WTC11 (cell line): ENCODE measurements around the gene PPP2R3A. TPM values are rescaled to one million over a fixed set of nuclear protein-coding genes. Genes with fewer than 3 reads are reported as not detected.

Experiments
- ATAC-seq: fragments of 200-7000 bp; cut with Tn5 transposase; 2 replicates; pipeline ENCODE4 v1.10.0; 2021; ENCODE audit warnings: mild to moderate bottlenecking, moderate library complexity
- CTCF ChIA-PET: fragments of 300-600 bp; sonication (Branson Sonifier 250); formaldehyde crosslinking; loops from one replicate; lab custom pipeline; 2021; ENCODE audit warnings: antibody characterized with exemption; lab: Charles Lee
- POLR2A ChIA-PET: fragments of 350-600 bp; sonication (Branson Sonifier 250); formaldehyde crosslinking; loops from one replicate; lab custom pipeline; 2021; ENCODE audit warnings: antibody characterized with exemption; lab: Charles Lee
- DNase-seq: peaks from one replicate; pipeline ENCODE4 v3.0.0; 2021; ENCODE audit warnings: low spot score
- H3K27ac Mint-ChIP-seq: 2 replicates; pipeline ENCODE4 v1.8.0; 2021; ENCODE audit warnings: mixed read lengths
- H3K27me3 Mint-ChIP-seq: 2 replicates; pipeline ENCODE4 v1.8.0; 2021; ENCODE audit warnings: low read depth, mild to moderate bottlenecking, moderate library complexity, mixed read lengths
- H3K36me3 Mint-ChIP-seq: 2 replicates; pipeline ENCODE4 v1.8.0; 2021; ENCODE audit warnings: mixed read lengths
- H3K4me1 Mint-ChIP-seq: 2 replicates; pipeline ENCODE4 v1.8.0; 2022; ENCODE audit warnings: mixed read lengths
- H3K4me3 Mint-ChIP-seq: 2 replicates; pipeline ENCODE4 v1.8.0; 2021; ENCODE audit warnings: mild to moderate bottlenecking, moderate library complexity, mixed read lengths
- H3K9me3 Mint-ChIP-seq: 2 replicates; pipeline ENCODE4 v1.8.0; 2021; ENCODE audit warnings: mixed read lengths
- AR ChIP-seq: fragments of 250-450 bp; sonication (Bioruptor Pico); IDR thresholded peaks from 2 replicates; pipeline ENCODE4 v1.9.0; 2021; ENCODE audit warnings: mild to moderate bottlenecking
- ELF4 ChIP-seq: sonication (generic); formaldehyde crosslinking; IDR thresholded peaks from 2 replicates; pipeline ENCODE4 v1.8.1; 2022; ENCODE audit warnings: low read depth, mild to moderate bottlenecking, moderate library complexity, missing genetic modification reagents
- FOXJ3 ChIP-seq: sonication (generic); formaldehyde crosslinking; IDR thresholded peaks from 2 replicates; pipeline ENCODE4 v1.9.0; 2021; ENCODE audit warnings: missing genetic modification reagents, mild to moderate bottlenecking, borderline replicate concordance
- IRF2 ChIP-seq: sonication (generic); formaldehyde crosslinking; IDR thresholded peaks from 2 replicates; pipeline ENCODE4 v1.8.0; 2022; ENCODE audit warnings: low read depth, missing genetic modification reagents, borderline replicate concordance
- KAT7 ChIP-seq: sonication (generic); formaldehyde crosslinking; IDR thresholded peaks from 2 replicates; pipeline ENCODE4 v1.8.1; 2023; ENCODE audit warnings: missing genetic modification reagents, mild to moderate bottlenecking, borderline replicate concordance
- MAX ChIP-seq: sonication (generic); formaldehyde crosslinking; IDR thresholded peaks from 2 replicates; pipeline ENCODE4 v1.8.0; 2022; ENCODE audit warnings: mild to moderate bottlenecking, missing genetic modification reagents
- RELA ChIP-seq: sonication (generic); formaldehyde crosslinking; IDR thresholded peaks from 2 replicates; pipeline ENCODE4 v1.8.1; 2022; ENCODE audit warnings: missing genetic modification reagents, mild to moderate bottlenecking, borderline replicate concordance
- SP1 ChIP-seq: sonication (generic); formaldehyde crosslinking; conservative IDR thresholded peaks from 2 replicates; pipeline ENCODE4 v1.8.1; 2022; ENCODE audit warnings: missing genetic modification reagents
- TCF7 ChIP-seq: sonication (generic); formaldehyde crosslinking; IDR thresholded peaks from 2 replicates; pipeline ENCODE4 v1.8.0; 2022; ENCODE audit warnings: mild to moderate bottlenecking, low read depth, missing genetic modification reagents, moderate library complexity
- ZNF263 ChIP-seq: sonication (generic); formaldehyde crosslinking; IDR thresholded peaks from 2 replicates; pipeline ENCODE4 v1.8.1; 2022; ENCODE audit warnings: low read depth, mild to moderate bottlenecking, moderate library complexity, missing genetic modification reagents
- ZNF317 ChIP-seq: sonication (generic); formaldehyde crosslinking; IDR thresholded peaks from 2 replicates; pipeline ENCODE4 v1.8.1; 2023; ENCODE audit warnings: low read depth, mild to moderate bottlenecking, moderate library complexity, missing genetic modification reagents, borderline replicate concordance
- ZNF396 ChIP-seq: fragments of 250-450 bp; sonication (Bioruptor Pico); IDR thresholded peaks from 2 replicates; pipeline ENCODE4 v1.8.0; 2021; ENCODE audit warnings: mild to moderate bottlenecking, moderate library complexity, borderline replicate concordance
- ZNF671 ChIP-seq: fragments of 250-450 bp; sonication (Bioruptor Pico); IDR thresholded peaks from 2 replicates; pipeline ENCODE4 v1.8.0; 2021; ENCODE audit warnings: mild to moderate bottlenecking
- total RNA-seq: library from RNA; stranded (reverse); gene quantifications from 3 replicates; pipeline ENCODE4 v1.2.3, GENCODE V29; 2021
- TF ChIP-seq, protein P1 (sequence below): sonication (generic); formaldehyde crosslinking; IDR thresholded peaks from 2 replicates; pipeline ENCODE4 v1.8.1; 2022; ENCODE audit warnings: low read depth, missing genetic modification reagents, borderline replicate concordance
- TF ChIP-seq, protein P2 (sequence below): sonication (generic); formaldehyde crosslinking; IDR thresholded peaks from 2 replicates; pipeline ENCODE4 v1.8.0; 2022; ENCODE audit warnings: mild to moderate bottlenecking, missing genetic modification reagents
- TF ChIP-seq, protein P3 (sequence below): fragments of 250-450 bp; sonication (Bioruptor Pico); IDR thresholded peaks from 2 replicates; pipeline ENCODE4 v1.9.0; 2021; ENCODE audit warnings: mild to moderate bottlenecking
- TF ChIP-seq, protein P4 (sequence below): fragments of 200-600 bp; IDR thresholded peaks from 2 replicates; pipeline ENCODE4 v1.8.0; 2022; ENCODE audit warnings: antibody characterized with exemption
- TF ChIP-seq, protein P5 (sequence below): sonication (generic); formaldehyde crosslinking; IDR thresholded peaks from 2 replicates; pipeline ENCODE4 v1.8.1; 2023; ENCODE audit warnings: mild to moderate bottlenecking, missing genetic modification reagents, borderline replicate concordance

The PPP2R3A gene
- total RNA-seq, 1 experiment from 2014 or later, result 13.1 TPM

- no peaks in the 10 kb centered on the region for H3K4me1 Mint-ChIP-seq
- H3K4me3 Mint-ChIP-seq, result no peak overlapping the region
- CTCF ChIA-PET, result no interaction called here
- peaks cover 32% of the 10 kb centered on the region for H3K9me3 Mint-ChIP-seq
- no peak overlapping the region for H3K27ac Mint-ChIP-seq
- no peaks in the 10 kb centered on the region; the same call in 1 of the 2 replicates for H3K27me3 Mint-ChIP-seq
- peaks cover 36% of the 10 kb centered on the region for H3K36me3 Mint-ChIP-seq
- no peak for DNase-seq
- TF ChIP-seq ZNF317 (CRISPR knock-in tag), result no peak
- no peak for TF ChIP-seq ZNF263 (CRISPR knock-in tag)
- TF ChIP-seq MAX (CRISPR knock-in tag), result no peak
- TF ChIP-seq RELA (CRISPR knock-in tag), result no peak
- TF ChIP-seq FOXJ3 (CRISPR knock-in tag), result no peak
- no peak for TF ChIP-seq AR (CRISPR knock-in tag)
- no peak for TF ChIP-seq SP1 (CRISPR knock-in tag)
- no peak for TF ChIP-seq TCF7 (CRISPR knock-in tag)
- no peak for TF ChIP-seq IRF2 (CRISPR knock-in tag)
- no peak for TF ChIP-seq KAT7 (CRISPR knock-in tag)
- TF ChIP-seq ZNF396 (CRISPR knock-in tag), result no peak
- TF ChIP-seq, protein P1, sequence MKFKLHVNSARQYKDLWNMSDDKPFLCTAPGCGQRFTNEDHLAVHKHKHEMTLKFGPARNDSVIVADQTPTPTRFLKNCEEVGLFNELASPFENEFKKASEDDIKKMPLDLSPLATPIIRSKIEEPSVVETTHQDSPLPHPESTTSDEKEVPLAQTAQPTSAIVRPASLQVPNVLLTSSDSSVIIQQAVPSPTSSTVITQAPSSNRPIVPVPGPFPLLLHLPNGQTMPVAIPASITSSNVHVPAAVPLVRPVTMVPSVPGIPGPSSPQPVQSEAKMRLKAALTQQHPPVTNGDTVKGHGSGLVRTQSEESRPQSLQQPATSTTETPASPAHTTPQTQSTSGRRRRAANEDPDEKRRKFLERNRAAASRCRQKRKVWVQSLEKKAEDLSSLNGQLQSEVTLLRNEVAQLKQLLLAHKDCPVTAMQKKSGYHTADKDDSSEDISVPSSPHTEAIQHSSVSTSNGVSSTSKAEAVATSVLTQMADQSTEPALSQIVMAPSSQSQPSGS (CRISPR knock-in tag), result no peak
- no peak for TF ChIP-seq ELF4 (CRISPR knock-in tag)
- TF ChIP-seq ZNF671 (CRISPR knock-in tag), result no peak
- TF ChIP-seq, protein P2, sequence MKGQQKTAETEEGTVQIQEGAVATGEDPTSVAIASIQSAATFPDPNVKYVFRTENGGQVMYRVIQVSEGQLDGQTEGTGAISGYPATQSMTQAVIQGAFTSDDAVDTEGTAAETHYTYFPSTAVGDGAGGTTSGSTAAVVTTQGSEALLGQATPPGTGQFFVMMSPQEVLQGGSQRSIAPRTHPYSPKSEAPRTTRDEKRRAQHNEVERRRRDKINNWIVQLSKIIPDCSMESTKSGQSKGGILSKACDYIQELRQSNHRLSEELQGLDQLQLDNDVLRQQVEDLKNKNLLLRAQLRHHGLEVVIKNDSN (CRISPR knock-in tag), result no peak
- TF ChIP-seq, protein P3, sequence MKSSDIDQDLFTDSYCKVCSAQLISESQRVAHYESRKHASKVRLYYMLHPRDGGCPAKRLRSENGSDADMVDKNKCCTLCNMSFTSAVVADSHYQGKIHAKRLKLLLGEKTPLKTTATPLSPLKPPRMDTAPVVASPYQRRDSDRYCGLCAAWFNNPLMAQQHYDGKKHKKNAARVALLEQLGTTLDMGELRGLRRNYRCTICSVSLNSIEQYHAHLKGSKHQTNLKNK, result no peak
- TF ChIP-seq, protein P4, sequence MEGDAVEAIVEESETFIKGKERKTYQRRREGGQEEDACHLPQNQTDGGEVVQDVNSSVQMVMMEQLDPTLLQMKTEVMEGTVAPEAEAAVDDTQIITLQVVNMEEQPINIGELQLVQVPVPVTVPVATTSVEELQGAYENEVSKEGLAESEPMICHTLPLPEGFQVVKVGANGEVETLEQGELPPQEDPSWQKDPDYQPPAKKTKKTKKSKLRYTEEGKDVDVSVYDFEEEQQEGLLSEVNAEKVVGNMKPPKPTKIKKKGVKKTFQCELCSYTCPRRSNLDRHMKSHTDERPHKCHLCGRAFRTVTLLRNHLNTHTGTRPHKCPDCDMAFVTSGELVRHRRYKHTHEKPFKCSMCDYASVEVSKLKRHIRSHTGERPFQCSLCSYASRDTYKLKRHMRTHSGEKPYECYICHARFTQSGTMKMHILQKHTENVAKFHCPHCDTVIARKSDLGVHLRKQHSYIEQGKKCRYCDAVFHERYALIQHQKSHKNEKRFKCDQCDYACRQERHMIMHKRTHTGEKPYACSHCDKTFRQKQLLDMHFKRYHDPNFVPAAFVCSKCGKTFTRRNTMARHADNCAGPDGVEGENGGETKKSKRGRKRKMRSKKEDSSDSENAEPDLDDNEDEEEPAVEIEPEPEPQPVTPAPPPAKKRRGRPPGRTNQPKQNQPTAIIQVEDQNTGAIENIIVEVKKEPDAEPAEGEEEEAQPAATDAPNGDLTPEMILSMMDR, result no peak
- TF ChIP-seq, protein P5, sequence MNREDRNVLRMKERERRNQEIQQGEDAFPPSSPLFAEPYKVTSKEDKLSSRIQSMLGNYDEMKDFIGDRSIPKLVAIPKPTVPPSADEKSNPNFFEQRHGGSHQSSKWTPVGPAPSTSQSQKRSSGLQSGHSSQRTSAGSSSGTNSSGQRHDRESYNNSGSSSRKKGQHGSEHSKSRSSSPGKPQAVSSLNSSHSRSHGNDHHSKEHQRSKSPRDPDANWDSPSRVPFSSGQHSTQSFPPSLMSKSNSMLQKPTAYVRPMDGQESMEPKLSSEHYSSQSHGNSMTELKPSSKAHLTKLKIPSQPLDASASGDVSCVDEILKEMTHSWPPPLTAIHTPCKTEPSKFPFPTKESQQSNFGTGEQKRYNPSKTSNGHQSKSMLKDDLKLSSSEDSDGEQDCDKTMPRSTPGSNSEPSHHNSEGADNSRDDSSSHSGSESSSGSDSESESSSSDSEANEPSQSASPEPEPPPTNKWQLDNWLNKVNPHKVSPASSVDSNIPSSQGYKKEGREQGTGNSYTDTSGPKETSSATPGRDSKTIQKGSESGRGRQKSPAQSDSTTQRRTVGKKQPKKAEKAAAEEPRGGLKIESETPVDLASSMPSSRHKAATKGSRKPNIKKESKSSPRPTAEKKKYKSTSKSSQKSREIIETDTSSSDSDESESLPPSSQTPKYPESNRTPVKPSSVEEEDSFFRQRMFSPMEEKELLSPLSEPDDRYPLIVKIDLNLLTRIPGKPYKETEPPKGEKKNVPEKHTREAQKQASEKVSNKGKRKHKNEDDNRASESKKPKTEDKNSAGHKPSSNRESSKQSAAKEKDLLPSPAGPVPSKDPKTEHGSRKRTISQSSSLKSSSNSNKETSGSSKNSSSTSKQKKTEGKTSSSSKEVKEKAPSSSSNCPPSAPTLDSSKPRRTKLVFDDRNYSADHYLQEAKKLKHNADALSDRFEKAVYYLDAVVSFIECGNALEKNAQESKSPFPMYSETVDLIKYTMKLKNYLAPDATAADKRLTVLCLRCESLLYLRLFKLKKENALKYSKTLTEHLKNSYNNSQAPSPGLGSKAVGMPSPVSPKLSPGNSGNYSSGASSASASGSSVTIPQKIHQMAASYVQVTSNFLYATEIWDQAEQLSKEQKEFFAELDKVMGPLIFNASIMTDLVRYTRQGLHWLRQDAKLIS (CRISPR knock-in tag), result no peak
- POLR2A ChIA-PET, result interaction anchor here (1.0 kb wide), 1 partner anchor 60 kb away, joined by 4 read pairs; no protein-coding TSS in a partner anchor
- no peak for ATAC-seq
Observed at GRCh38 chr3:136110481-136110880, 145.0 kb downstream of the PPP2R3A start.
